Osteocyte (in vitro differentiated cells): ENCODE measurements around the gene KRTAP12-3. TPM values are rescaled to one million over a fixed set of nuclear protein-coding genes. Genes with fewer than 3 reads are reported as not detected.
"Not testable (repeated sequence)": the region's sequence is repeated elsewhere in the genome, so short reads cannot be mapped to it uniquely, and the experiment has no call there.

ENCODE experiments used
- DNase-seq: peaks from one replicate; pipeline ENCODE4 v3.0.0; 2021; ENCODE audit warnings: mixed read lengths; ENCODE audit not compliant: unreplicated experiment; ENCODE audit errors: extremely low spot score
- H3K27ac Mint-ChIP-seq: one replicate; pipeline ENCODE4 v1.8.0; 2021; ENCODE audit warnings: mild to moderate bottlenecking, mixed read lengths; ENCODE audit not compliant: unreplicated experiment
- H3K27me3 Mint-ChIP-seq: one replicate; pipeline ENCODE4 v1.8.0; 2021; ENCODE audit warnings: mixed read lengths; ENCODE audit not compliant: unreplicated experiment
- H3K36me3 Mint-ChIP-seq: one replicate; pipeline ENCODE4 v1.8.0; 2021; ENCODE audit warnings: mixed read lengths; ENCODE audit not compliant: unreplicated experiment
- H3K4me1 Mint-ChIP-seq: one replicate; pipeline ENCODE4 v1.8.0; 2021; ENCODE audit warnings: mixed read lengths; ENCODE audit not compliant: unreplicated experiment
- H3K4me3 Mint-ChIP-seq: one replicate; pipeline ENCODE4 v1.8.0; 2021; ENCODE audit warnings: mild to moderate bottlenecking, moderate library complexity, mixed read lengths; ENCODE audit not compliant: unreplicated experiment
- H3K9me3 Mint-ChIP-seq: one replicate; pipeline ENCODE4 v1.8.0; 2021; ENCODE audit warnings: mixed read lengths; ENCODE audit not compliant: unreplicated experiment
- CTCF ChIP-seq: fragments of 200-600 bp; sonication (generic); IDR thresholded peaks from 2 replicates; pipeline ENCODE4 v1.5.0; 2021; ENCODE audit warnings: antibody characterized with exemption, mild to moderate bottlenecking, moderate library complexity
- total RNA-seq: library from RNA; stranded (reverse); gene quantifications from 2 replicates; pipeline ENCODE4 v1.2.1, GENCODE V29; 2021

KRTAP12-3 gene
- total RNA-seq, 1 donor from 2014 or later, result not detected

GRCh38 chr21:44682580-44683151 is 24.9 kb downstream of the KRTAP12-3 start:
- DNase-seq, result peak; percentile 42
- Mint-ChIP-seq H3K36me3 (no peaks in the 10 kb centered on the region), H3K27me3 (peaks cover 72% of the 10 kb centered on the region), H3K4me3 (no peak overlapping the region), H3K27ac (no peak overlapping the region), H3K9me3 (no peaks in the 10 kb centered on the region), H3K4me1 (peaks cover 11% of the 10 kb centered on the region)
- no peak for TF ChIP-seq CTCF

GRCh38 chr21:44684077-44684476 is 26.3 kb downstream of the KRTAP12-3 start:
- no peak overlapping the region for H3K27ac Mint-ChIP-seq
- no peak overlapping the region for H3K4me3 Mint-ChIP-seq
- H3K36me3 Mint-ChIP-seq, result no peaks in the 10 kb centered on the region
- TF ChIP-seq CTCF, result no peak
- H3K4me1 Mint-ChIP-seq, result peaks cover 15% of the 10 kb centered on the region
- no peaks in the 10 kb centered on the region for H3K9me3 Mint-ChIP-seq
- peaks cover 81% of the 10 kb centered on the region for H3K27me3 Mint-ChIP-seq
- DNase-seq, result peak; percentile 56

GRCh38 chr21:44684483-44684882 is 26.8 kb downstream of the KRTAP12-3 start:
- H3K4me3 Mint-ChIP-seq, result no peak overlapping the region
- H3K4me1 Mint-ChIP-seq, result peaks cover 15% of the 10 kb centered on the region
- TF ChIP-seq CTCF, result no peak
- no peaks in the 10 kb centered on the region for H3K36me3 Mint-ChIP-seq
- H3K9me3 Mint-ChIP-seq, result no peaks in the 10 kb centered on the region
- DNase-seq, result peak; percentile 34
- H3K27ac Mint-ChIP-seq, result no peak overlapping the region
- peaks cover 77% of the 10 kb centered on the region for H3K27me3 Mint-ChIP-seq

GRCh38 chr21:44685050-44685449 is 27.3 kb downstream of the KRTAP12-3 start:
- H3K36me3 Mint-ChIP-seq, H3K27ac Mint-ChIP-seq, H3K4me3 Mint-ChIP-seq, H3K9me3 Mint-ChIP-seq: not testable (repeated sequence)
- Mint-ChIP-seq H3K4me1 (peaks cover 15% of the 10 kb centered on the region), H3K27me3 (peaks cover 76% of the 10 kb centered on the region)
- DNase-seq, result peak; percentile 67

- H3K36me3 Mint-ChIP-seq, result no peaks in the 10 kb centered on the region
- H3K4me1 Mint-ChIP-seq, result peaks cover 15% of the 10 kb centered on the region
- H3K4me3 Mint-ChIP-seq, result no peak overlapping the region
- no peak for TF ChIP-seq CTCF
- H3K27ac Mint-ChIP-seq, result no peak overlapping the region
- peaks cover 76% of the 10 kb centered on the region for H3K27me3 Mint-ChIP-seq
- no peaks in the 10 kb centered on the region for H3K9me3 Mint-ChIP-seq
- peak; percentile 76 for DNase-seq
Measured at GRCh38 chr21:44686000-44686781, 28.5 kb downstream of the KRTAP12-3 start.
